ENCODE results near the gene P4HA1.
"Not testable (repeated sequence)": the region's sequence is repeated elsewhere in the genome, so short reads cannot be mapped to it uniquely, and the experiment has no call there.

P4HA1 gene

DNA sequence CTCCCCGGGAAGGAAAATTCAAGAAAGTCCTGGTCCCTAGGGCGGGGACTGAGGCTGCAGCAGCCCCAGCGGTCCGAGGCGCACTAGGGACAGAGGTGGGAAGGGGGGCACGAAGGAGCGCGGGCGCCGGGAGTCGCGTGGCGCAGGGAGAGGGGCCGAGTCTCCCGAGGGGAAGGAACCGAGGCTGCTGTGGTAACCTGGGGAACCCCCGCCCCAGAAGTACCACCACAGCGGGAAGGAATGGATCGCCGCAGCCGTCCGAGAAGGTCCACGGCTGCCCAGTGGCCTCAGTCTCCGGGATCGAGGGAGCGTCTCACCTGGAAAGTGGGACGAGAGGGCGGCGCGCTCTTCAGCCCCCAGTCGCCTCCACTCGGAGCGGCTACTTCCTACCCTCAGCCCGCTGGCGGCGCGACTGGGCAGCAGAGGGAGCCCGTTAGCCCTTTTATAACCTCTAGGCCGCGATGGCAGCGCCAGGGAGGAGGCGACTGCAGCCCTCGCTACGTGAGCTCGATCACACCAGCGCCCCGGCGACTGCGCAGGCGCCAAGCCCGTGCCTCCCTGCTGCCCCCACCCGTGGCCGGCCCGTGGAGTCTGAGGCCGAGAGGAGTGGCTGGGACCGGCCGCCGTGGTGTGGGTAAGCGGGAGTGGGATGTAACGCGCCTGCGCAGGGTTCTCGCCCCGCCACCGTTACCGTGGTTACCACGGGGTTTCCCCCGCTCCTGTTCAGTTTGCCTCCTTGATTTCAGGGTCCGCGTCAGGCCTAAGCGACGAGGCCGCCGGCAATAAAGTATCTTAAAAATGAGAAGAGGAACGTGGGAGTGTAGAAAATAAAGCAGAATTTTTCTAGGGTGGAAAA is at the start of gene P4HA1:
Gene P4HA1 (minus strand): TSS at position 418 of the 856 bp plus-strand sequence. CDS start 21,983 bp downstream, outside the sequence.
- DNase-seq (ENCODE audit: low read depth), result peak; percentile 95

DNA sequence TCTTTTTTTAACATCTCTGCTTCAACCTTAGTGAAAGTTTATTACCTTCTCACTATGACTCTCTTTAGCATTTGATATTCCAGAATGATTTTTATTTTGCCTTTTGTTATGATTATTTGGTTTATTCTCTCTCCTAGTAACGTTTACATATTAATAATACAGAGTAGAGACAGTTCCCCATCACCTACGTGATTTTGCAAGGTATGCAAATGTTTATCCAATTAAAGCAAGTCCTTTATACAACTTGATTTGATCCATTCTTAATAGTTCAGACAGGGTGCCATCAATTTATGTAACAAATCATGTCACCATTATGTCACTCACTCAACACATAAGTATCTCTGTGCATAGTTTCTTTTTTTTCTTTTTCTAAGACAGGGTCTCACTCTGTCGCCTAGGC is 44.9 kb upstream of the P4HA1 start:
- DNase-seq (ENCODE audit: low read depth), result no peak

DNA sequence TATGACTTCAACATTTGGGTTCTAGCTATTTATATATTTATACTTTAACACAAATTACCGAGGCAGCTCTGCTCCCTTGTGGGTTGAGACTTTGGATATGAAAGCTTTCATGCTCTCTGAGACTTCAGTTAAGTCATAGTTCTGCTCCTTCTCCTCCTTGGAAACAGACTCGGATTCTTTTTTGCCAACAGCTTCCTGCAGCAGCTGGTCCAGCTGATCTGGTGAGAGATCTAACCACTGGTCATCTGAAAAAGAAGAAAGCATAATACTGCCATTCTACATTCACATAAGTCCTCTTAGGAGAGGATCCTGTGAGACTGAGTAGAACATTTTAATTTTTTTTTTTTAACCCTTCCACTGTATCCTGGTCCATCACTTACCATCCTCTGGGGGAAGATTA is 42.6 kb upstream of the P4HA1 start:
- no peak for DNase-seq (ENCODE audit: low read depth)

DNA sequence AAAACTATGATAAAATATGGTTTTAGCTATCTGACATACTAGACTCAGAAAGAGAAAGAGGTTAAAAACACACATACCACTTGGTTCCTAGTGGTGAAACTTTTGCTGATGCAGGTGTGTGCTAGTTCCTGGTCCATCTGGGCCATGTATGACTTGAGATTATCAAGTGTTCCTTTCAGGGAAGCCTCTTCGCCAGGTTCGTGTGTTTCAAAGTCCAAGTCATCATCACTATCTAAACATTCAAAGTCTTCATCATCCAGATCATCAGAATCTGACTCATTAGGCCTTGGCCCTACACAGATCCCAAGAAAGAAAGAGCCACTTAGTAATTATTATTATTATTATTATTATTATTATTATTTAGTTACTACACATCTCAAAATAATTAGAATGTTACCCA is 40.0 kb upstream of the P4HA1 start:
- DNase-seq (ENCODE audit: low read depth), result no peak

DNA sequence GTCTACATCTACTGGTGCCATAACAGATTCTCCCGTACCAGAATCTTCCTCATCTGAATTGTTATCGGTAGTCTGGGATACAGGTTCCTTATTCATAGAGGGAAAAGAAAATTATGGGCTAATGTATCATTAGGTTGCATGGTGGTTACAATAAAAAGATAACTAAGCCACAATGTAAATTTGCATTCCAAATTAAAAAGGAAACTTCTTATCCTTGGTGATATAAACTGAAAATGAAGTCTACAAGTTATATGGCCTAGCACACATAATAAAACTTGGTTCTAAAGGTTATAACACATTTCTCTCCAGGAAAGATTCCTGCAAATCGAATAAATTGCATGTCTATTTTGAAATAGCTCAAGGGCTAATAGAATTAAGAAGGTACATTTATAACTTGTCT is 38.1 kb upstream of the P4HA1 start:
- no peak for DNase-seq (ENCODE audit: low read depth)

DNA sequence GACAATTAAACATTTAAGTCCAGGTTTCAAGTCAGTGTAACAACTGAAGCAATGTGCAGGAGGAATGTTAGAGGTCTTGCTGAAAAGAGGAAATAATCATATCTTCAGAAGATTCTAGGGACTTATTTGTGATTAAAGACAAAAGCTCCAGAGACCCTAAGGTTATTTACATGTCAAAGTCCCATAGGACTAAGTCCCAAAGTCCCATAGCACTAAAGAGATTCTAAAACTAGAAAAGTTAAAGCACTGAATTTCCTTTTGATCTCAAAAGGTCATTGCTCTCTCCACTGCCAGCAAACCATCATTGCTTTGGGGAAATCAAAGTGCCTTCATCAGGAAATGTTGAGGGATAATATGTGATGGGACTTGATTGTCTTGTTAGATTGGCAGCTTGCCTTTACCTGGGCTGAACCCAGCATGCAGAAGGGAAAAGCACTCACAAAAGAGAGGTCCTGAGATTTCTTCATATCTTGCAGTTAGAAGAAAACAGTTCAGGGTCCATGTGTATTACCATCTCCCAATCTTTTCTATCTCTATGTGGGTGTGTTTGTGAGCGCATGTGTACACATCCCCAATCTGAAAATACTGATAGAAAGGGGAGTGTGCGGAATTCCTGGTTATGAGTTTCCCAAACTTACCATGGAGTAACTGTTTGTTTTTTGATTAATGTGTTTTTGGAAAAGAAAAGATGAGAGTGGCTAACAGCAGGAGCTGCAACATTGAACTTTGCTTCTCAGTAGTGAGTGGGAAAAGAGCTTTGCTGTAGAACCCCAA is 35.4 kb upstream of the P4HA1 start:
- DNase-seq (ENCODE audit: low read depth), result no peak

DNA sequence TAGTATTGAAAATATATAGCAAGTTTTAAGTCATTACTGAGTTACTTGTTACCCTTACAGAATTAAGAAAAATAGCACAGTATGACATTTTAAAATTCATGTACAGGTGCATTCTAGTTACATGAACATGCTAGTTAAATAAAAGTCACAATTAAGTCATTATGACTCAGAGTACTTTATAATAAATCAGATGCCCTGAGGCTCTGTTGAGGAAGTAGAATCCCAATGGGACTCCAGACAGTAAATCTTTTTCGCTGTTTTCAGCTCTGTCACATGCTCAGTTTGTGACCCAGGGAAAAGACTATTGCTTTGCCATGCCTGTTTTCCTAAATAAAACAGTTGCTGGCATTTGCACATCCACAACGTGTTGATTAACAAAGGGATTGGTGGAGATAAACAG is 34.6 kb upstream of the P4HA1 start:
- DNase-seq (ENCODE audit: low read depth), result no peak

DNA sequence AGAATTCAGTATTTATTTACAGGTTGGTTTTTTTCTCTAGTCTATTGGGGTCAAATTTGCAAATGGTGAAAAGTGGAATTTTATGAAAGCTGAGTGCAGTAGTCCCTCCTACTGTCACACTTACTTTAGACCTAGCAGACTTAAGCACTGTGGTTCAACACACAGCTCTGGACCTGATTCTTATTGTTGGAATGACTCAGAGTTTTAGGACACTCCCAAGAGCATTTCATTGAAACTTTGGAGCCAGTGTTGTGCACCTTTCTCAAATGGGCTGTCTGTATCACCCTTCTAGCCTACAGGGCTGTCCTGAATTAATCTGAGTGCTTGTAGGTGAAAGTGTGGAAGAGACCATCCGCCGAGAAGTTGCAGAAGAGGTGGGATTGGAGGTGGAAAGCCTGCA is 29.7 kb upstream of the P4HA1 start:
- no peak for DNase-seq (ENCODE audit: low read depth)

DNA sequence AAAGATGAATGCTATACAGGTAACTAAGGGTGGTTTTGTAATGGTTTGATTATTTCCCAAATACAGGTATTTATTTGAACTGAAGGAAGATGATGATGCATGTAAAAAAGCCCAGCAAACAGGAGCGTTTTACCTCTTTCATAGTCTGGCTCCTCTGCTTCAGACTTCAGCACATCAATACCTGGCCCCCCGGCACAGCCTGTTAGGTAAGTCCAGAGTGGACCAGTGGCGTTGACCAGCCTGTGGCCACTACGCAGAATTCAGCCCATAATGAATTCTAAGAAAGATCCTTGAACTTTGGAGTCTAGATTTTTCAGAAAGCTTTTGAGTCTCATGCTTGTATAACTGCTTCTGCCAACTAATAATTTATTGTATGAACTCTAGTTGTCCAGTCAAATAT is 23.3 kb upstream of the P4HA1 start:
- no peak for DNase-seq (ENCODE audit: low read depth)

DNA sequence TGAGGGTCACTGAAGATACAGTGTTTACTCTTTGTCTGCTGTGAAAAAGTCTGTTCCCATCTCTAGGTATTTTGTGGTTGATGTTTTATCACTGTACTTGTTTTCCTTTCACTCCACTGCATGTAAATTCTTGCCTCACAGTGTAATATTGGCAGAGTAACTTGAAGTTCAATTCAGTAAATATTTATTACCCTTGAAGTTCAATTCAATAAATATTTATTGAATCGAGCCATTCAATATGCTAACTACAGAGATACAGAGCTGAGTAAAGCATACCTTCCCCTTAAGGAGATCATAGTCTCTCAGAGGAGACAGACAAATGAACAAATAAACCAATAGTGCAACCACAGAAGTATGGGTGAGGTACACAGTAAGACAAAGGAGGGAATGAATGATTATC is 22.8 kb upstream of the P4HA1 start:
- no peak for DNase-seq (ENCODE audit: low read depth)

DNA sequence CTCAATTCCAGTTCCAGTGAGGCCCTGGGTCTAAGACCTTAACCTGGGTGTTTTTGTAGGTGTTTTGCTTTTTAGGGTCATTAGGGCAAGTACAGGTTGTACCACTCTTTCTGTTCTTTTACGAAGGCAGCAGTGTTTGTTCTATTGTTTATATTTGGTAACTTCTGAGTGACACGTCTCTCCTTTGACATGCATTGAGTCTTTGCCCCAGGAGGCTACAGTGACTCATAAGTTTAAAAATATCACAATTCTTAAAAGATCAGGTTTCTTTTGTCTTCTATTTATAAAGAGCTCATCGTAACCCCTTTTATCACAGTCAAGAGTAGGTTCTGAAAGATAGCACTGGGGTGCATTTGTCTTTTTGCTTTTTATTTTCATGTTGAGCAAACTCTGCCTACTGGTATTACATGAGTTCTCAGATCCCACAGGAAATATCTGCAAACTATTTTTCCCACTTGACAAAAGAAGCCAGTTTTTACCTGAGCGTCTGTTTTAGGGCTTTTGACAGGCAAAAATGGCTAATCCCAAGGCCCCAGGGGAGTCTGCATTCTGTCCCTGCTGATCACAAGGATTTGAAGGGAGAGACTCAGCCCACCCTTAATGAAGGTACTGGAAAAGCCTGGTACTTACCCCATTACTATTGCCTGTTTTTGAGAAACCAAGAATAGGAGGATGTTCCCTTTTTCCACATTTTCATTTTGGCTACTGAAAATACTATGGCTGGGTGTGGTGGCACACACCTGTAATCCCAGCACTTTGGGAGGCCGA is 21.5 kb upstream of the P4HA1 start:
- no peak for DNase-seq (ENCODE audit: low read depth)

DNA sequence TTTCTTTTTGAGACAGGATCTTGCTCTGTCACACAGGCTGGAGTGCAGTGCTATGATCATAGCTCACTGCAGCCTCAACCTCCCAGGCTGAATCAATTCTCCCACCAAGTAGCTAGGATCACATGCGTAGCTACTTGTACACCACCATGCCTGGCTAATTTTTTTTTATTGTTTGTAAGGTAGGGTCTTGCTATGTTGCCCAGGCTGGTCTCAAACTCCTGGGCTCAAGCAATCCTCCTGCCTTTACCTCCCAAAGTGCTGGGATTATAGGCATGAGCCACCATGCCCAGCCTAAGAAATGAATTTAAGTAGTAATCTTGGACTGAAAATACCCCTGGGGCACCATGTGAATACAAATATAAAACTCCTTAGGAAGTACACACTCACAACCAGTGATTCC is 19.4 kb upstream of the P4HA1 start:
- DNase-seq (ENCODE audit: low read depth), result no peak

DNA sequence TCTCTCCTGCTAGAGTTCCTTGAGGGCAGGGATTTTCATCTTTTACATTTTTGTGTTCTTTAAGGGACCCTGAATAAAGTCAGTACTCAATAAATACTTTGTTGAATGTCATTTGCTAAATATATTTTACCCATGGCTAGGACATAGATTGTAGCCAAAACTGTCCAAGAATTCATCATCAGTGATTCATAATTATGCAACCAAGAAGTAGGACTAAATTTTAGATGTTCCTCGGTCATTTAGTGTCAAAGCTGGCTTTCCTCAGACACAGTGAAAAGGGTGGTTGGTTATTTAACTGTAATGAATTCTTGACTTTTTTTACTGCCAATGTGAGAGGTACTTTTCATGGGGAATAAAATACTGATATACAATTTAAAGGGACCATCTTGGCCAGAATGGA is 16.9 kb upstream of the P4HA1 start:
- no peak for DNase-seq (ENCODE audit: low read depth)

DNA sequence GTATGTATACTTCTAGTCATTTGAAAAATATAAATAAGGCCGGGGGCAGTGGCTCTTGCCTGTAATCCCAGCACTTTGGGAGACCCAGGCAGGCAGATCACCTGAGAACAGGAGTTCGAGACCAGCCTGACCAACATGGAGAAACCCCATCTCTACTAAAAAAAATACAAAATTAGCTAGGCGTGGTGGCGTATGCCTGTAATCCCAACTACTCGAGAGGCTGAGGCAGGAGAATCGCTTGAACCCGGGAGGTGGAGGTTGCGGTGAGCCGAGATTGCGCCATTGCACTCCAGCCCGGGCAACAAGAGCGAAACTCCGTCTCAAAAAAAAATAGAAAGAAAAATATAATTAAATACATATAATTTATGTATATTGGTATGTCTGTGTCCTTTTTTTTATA is 15.4 kb upstream of the P4HA1 start:
- not testable (repeated sequence) for DNase-seq (ENCODE audit: low read depth)

DNA sequence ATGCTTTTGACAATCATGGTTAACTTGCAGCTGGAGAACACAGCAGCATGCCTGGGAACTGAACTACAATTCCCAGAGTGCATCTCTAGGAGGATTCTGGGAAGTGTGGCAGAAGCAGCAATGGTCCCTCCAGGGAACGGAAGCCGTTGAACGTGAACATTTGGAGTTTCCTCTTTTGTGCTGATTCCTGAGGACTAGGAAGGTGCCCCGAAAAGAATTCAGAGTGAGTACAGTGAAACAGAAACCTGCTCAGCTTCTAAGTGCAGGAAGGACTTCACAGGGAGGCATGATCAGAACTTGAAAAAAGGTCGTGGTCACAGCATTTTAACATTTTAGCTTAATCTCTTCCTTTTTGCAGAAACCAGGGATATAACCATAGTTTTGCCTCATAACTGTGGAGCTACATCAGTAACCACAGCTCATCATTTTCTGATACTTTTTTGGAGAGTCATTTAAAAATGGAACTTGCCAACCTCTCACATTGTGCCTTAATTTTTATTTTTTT is 13.7 kb upstream of the P4HA1 start, which contains the start of gene NUDT13:
Gene NUDT13 (plus strand): TSS at position 111 of the 505 bp plus-strand sequence. CDS start 3,911 bp downstream, outside the sequence.
- peak; percentile 58 for DNase-seq (ENCODE audit: low read depth)

DNA sequence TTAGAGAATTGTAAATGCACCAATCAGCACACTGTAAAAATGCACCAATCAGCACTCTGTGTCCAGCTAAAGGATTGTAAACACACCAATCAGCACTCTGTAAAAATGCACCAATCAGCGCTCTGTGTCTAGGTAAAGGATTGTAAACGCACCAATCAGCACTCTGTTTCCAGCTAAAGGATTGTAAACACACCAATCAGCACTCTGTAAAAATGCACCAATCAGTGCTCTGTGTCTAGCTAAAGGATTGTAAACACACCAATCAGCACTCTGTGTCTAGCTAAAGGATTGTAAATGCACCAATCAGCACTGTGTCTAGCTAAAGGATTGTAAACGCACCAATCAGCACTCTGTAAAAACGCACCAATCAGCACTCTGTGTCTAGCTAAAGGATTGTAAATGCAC is 12.6 kb upstream of the P4HA1 start:
- not testable (repeated sequence) for DNase-seq (ENCODE audit: low read depth)

DNA sequence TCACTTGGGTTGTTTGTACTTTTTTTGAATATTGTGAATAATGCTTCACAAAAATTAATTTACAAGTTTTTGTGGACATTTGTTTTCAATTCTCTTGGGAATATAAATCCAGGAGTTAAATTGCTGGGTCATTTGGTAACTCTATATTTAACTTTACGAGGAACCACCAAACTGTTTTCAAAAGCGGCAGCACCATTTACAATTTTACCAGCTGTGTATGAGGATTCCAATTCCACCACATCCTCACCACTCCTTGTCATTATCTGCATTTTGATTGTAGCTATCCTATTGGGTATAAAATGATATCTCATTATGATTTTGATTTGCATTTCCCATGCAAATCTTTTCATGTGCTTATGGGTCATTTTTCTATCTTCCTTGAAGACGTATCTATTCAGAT is 9.6 kb upstream of the P4HA1 start:
- no peak for DNase-seq (ENCODE audit: low read depth)

DNA sequence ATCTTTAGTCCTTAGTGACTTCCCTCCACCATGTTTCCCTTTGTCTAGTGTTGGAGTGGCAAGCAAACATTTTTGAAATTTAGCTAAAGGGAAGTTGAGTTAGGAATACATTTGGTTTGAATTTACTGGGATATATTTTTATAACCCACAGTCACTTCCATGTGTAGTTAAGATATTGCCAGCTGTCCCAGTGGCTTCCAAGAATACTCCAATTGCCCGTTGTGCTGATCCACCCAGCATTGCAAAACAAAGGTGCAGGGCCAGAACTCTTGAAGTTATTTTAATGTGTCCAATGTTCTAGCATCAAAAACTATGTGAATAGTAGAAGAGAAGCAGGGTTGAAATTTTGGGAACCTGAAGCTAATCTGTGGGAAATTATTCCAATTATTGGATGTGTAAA is 2.5 kb upstream of the P4HA1 start:
- DNase-seq (ENCODE audit: low read depth), result no peak

DNA sequence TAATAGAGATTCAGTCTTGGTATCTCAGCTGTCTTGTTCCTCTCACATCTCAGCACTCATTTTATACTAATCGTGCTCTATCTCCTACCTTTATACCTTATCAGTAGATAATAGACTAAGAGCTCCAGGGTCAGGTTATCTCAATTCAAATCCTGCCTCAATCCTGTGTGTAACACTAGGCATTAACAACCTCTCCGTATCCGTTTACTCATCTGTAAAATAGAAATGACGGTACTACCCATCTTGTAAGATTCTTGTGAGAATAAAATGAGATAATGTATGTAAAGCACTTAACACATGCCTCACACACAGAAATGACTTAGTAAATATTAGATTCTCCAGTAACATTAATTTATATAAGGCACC is 622 bp upstream of the P4HA1 start:
- DNase-seq (ENCODE audit: low read depth), result no peak

DNA sequence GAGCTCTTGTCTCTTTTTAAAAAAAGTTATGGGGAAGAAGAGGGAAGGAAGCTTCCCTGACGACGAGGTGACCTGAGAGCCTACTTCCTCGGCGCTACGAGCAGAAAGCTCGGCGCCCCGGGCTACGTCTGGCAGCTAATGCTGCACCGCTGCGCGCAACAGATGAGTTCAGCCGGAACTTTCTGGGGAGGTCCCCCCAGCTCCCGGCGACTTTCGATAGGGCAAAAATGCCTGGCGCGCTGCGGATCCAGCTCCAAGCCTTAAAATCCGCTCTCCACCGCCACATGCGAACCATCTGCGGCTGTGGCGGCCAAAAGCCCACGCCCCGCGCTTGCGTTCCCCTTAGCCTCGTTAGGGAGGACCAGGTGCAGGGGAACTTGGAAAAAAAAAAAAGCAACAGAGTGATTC is 621 bp downstream of the P4HA1 start:
- DNase-seq (ENCODE audit: low read depth), result peak; percentile 63

DNA sequence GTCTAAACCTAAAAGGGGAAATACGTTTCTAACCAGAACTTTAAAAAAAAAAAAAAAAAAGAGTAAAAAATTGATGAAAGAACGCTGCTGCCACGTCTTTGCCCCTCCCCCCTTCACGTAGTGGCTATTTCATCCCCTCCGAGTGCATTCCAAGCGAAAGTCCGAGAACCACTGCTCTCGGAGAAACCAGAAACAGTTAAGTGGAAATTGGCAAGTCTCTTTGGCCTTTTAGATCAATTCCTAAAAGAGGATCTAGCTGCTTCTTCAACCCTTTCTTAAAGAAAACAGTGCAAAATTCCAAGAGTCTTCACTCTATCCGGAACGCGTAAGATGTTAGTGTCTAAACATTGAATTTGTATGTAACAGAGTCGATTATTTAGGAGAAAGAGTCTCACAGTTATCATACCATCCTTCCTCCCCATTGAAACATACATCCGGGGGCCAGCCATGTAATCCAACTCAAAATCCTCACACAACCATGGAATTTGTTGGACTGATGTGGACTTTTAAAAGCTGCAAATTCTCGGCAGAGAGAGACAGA is 1.1 kb downstream of the P4HA1 start:
- peak; percentile 53 for DNase-seq (ENCODE audit: low read depth)

DNA sequence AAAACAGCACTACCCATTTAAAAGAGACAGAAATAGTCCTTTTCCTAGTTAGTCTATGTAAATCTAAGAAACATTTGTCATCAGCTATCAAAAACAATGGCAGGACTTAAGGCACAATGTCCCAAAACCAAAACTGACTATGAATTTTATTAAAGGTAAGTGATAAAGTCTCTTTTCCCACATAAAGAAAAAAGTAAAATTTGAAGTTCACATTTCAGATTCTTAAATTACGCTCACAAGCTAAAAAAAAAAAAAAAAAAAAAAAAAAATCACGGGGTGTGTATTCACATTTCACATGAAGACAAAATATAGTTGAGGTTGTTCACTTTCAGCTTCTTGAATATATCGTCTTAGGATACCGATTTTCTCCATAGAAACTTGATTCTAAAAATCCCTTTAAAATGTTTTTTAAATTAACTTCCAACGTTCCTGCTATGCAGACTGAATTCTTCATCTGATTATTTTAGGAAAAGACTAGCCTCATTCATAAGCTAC is 1.6 kb downstream of the P4HA1 start:
- no peak for DNase-seq (ENCODE audit: low read depth)

All from GM04504 (cell line).